ENCODE measurements around the gene ARHGAP22.

Gene ARHGAP22

DNA sequence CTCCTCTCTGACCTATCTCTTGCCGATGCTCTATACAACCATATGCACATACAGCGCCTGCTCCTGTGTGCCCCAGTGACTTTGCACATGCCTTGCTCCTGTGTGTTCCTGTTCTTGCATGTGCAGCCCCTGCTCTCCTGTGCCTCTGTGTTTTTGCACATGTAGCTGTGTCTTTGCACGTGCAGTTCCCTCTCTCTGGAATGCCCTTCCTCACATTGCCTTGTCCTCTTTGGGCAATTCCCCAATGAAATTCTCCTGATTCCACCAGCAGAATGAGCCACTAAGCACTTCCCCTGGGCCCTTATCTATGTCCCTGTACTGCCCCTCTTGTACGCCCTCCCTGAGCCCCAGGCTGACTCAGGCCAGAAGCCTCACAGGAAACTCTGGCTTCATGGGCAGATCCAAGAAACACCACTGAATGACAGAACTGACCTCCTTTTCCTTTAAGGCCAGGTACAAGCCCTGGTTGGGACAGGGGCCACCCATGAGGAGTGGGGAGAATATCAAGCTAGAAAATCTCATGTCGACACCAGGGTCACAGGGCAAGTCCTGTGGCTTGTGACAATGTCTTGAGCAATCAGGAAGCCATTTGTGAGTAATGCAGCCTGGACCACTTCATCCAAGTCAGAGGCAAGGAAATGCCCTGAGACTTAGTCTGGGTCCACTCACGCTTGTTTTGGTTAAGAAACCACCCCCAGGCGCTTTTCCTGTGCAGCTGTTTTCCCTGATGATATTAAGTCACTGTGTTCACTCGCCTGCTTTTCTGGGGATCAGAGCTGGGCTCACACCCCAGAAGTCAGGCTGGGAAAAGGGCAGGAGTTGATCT is 1.9 kb upstream of the ARHGAP22 start:
- peak; percentile 91 for DNase-seq

DNA sequence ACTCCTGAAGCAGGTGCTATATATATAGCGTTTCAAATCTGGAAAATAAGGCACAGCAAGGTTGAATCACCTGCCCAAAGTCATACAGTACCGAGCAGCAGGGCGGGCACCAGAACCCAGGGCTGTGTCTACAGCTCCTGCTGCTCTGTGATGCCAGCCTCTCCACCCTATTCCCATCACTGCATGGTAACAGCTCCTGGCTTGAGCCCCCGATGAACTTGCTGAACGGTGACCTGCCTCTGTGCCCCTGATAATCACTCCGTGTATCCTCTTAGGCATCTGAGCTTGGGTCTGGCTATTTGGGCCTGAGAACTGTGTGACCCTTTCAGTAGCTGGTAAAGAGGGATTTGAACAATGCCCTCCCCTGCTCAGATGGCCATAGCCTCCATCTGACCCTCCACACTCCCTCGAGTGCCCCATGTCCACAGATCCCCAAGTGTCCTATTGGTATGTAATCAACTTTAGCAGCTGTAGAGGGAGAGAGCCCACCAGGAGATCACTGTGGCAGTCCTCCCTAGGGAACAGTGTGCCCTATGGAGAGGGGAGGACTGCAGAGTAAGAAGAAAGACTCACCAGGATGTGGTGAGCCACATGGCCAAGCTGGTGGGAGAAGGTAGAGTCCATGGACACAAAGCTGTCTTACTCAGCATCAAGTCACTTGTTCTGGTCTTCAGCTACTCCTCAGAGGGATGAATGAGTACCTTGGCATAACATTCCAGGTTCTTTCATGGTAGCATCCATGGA is 1.1 kb upstream of the ARHGAP22 start:
- DNase-seq = no peak

DNA sequence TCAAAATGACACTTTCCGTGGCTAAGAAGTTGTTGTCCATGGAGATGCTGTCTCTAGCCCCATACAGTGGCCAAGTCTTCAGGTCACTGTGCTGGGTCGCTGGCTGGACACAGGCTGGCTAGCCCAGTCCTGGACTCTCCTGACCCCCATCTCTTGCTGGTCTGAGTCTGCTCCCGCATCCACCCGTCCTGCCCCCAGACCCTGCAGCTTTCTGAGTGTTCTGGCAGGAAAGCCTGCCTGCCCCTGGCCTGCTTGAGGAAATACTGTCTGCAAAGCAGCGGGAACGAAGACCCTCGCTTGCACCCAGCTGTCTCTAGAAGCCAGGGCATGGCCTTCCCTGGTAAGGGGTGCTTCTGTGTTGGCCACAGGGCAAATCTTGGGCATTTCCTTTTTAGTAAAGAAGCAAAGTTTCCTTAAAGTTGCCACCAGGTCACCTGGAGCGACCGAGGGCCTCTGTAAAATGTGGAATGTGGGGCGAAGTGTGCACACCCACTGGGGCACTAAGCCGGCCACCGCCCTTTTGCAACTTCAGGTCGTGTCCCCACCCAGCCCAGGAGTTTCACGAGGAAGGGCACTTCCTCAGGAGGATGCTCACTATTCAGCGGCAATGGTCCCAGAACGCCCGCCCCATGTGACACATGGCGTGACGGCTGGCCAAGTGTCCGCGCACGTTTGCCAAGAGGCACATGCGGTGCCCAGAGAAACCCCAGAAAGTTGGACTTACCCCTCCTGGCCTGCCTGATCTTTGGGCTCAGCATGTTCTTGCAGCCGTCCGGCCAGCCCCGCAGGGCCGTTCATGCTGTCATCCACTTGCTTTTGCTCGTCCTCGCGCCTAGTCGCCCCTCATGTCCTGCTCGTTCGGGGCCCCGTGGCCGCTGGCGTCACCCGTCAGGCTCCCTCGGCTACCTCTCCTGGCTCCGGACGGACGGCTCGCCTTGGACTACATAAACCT is 558 bp downstream of the ARHGAP22 start:
- no peak for DNase-seq

DNA sequence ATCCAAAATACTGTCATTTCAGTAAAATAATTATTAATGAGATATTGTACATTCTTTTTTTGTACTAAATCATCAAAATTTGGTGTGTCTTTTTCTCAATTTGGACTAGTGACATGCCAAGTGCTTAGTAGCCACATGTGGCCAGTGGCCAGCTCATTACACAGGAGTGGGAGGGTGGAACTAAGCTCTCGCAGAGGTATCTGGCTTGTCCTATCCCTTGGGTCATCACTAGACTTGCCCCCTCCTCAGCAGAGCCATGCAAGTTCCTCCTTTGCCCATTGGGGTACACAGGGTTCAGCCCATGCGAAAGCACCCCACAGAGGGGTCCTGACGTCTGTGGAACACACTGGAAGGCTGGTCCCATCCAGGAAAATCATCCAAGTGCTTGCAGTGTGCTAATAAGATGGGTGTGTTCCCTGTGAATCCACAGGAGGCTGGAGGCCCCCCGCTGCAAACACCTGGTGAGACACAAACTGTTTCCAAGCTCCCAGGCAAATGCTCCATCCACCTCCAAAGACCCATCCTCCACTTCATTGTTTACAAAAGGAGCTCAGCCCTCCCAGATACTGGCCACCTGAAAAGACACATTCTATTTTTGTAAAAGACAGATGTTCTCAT is 1.3 kb downstream of the ARHGAP22 start:
- no peak for DNase-seq

DNA sequence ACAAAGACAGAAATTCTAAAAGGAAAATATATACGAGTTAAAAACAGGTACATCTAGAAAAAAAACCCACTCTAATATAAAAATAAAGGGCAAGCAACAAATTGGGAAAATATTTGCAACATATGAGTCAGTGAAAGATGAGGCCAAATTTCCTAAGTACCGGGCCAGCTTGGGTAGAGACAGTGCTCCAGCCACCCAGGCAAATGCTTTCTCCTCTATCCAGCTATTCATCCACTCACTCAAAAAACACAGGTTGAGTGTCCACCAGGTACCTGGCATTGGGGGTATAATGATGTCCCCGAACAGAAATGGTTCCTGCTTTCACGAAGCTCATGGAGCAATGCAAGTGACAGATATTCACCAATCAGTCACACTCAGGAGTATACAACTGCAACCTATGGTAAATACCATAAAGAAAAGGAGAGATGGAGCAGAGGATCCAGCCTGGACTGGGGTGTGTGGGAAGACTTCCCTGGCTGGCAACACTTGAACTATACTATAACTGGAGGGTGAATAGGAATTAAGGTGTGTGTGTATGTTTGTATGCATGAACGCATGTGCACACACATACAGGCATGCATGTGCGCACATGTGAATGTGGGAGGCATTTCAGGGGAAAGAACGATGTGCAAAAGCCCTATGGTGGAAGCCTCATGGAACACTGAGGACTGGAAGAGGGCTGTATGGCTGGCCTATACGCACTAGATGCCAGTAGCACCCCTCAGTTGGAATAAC is 2.3 kb downstream of the ARHGAP22 start:
- no peak for DNase-seq

DNA sequence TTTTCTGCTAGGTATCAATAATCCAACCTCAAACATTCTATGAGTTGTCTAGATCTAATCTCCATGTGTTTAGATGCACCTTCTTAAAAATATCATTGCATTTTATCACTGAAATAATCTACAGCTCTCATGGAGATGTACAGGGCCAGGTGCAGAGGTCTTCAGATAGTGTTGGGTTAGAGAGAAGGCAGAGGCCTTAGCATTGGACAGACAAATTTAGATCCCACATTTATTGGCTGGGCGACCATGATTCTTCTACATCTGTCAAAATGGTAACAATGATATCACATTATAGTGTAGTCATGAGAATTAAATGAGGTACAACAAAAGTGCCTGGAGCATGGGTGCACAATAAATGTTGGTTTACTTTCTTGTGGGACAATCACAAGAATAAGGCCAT is 3.1 kb downstream of the ARHGAP22 start:
- DNase-seq = no peak

DNA sequence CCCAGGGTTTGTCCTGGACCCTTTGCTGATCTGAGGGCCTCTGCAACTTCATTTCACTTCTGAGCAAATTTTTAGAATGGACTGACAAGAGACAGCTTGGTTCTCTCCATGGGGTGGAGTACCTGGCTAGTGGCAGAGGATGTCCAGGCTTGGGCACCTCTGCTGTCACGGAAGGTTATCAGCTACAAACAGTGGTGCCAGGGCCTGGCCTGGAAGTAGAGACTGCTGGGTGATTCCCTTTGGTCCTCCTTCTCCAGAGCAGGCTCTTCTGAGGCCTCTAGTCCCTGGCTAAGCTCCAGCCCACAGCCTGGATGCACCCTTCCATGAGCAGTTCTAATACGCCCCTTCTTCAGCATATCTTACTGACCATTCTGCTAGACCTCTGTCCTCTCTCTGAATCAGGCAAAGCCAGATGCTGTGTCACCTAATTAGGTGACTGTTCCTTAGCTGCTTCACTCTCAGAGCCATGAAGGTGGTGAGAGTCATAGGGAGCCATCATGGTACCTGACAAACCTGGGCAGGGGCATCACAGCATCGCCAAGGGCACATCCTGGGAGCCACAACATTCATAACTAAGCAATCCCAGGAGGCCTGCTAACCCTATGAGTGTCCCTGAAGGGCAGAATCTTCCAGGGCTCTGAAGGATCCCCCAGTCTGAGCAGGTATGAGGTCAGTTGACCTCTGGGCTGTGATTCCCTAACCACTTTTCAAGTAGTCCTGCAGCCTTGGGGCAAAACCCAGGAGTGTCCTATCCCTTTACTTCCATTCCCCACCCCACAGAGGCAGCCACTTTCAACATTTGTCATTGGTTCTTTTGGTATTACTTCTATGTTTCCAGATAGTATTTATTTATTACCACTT is 4.0 kb downstream of the ARHGAP22 start:
- no peak for DNase-seq

DNA sequence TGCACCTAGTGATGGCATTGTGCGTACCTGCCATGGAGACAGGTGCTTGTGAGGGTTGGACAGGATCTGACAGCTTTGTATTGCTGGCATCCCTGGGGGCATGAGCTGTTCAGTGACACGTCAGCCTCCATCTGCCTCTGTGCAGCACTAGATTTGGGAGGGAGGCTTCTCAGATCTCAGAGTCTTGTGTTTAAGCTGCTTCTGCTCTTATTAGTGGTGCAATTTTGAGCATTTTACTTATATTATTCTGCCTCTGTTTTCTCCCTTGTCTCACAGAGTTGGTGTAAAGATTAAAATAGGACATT is 5.1 kb downstream of the ARHGAP22 start:
- DNase-seq = no peak

DNA sequence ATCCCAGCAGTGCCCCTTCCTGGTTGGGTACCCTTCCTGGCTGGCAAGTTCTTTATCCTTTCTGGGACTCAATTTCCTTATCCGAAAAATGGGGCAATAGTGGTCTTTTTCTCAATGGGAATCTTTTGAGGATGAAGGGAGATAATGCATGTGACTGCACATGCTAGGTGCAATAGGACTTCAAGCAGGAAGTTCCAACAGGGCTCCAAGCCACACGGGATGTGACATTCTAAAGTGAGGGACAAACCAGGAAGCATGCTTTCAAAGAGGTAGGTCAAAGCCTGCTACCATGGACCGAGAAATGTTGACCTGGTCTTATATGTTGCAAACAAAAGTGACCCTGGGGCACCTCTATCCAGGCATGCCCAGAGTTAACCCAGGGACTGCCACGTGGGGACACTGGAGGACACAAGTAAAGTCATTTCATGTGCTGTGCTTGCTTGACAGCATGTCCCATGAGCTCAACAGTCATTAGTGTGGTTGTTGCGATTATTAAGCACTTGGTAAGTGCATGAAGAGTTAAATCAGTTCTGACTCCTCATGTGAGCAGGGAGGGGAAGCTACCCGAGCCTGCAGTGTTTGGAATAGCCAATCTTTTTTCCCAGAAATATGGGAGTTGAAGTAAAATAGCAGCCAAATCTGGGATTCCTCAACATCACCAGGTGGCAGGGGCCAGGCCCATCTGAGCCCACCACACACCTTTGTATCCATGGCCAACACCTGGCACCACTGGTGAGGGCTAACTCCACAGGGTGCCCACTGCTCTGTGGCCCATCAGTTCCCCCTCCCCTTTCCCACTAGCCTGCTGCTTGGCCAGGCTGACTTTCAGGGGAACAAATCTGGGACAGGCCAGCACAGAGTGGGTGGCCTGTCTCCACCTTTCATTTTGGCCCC is 5.7 kb downstream of the ARHGAP22 start:
- DNase-seq = no peak

DNA sequence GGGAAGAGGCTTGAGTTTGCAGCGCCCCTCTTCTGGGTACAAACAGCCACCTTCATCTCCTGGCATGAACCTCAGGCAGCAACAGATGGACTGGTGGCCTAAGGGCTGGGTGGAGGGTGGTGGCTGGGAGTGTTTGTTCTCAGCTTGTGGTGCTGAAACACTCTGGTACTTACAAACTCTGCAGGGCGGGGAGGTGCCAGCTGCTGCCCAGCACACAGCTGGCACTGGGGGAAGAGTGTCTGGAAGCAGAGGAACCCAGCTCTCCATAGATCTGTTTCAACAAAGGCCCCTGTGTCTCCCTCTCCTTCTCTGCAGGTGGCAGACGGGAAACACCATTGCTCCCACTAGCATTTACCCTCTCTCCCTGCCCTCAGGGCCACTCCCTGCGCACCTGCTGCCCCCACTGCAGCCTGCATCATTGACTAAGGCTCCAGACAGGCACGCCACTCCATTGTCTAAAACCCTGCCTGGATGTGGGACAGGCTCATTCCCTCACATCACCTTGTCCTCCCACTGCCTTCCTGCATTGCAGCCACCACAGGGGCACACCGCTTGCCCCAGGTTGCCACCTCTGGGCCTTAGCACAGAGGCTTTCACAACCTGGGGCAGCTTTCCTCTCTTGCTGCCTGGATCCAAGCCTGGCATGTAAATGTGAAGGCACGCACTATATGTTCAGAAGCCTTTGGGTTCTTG is 6.5 kb downstream of the ARHGAP22 start:
- DNase-seq = no peak

DNA sequence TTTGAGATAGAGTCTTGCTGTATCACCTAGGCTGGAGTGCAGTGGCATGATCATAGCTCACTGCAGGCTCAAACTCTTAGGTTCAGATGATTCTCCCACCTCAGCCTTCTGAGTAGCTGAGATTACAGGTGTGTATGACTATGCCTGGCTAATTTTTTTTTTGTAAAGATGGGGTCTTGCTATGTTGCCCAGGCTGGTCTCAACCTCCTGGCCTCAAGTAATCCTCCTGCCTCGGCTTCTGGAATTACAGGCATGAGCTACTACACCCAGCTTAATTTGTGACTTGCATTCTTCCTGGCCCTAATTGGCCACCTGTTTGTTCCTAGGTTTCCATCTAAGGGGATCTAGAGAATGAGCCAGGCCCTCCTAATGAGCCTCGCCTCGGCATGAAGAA is 9.3 kb downstream of the ARHGAP22 start:
- DNase-seq = no peak

DNA sequence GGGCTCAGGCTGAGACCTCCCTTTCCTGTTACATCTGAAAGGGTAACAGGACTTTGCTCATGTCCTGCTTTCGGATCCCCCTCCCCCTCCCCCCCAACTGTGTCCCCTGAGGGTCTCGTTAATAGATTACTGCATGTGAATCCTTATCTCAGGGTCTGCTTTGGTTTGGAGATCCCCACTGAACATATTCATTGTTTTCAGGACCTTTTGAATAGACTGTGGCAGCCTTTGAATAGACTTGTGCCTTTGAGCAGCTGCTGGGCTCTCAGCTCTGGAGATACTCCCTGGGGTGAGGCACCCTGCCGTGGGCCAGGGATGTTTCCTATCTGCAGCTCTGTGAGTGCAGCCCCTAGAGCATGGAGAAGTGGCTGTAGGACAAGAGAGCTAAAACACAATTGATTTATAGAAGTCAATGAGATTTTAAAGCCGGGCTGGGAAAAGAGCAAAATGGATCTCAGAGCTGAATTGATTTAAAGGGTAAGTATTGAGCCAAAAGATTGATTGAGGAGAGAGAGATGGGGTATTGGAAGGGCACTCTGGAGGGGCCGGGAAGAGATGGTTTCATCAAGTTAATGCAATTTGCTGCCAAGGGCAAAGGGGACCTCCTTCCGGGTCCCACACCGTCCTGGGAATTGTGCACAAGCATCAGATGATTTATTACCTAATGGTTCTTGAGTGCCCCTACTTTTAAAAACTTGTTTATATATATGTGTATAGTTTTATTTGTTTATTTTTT is 9.9 kb downstream of the ARHGAP22 start:
- no peak for DNase-seq

DNA sequence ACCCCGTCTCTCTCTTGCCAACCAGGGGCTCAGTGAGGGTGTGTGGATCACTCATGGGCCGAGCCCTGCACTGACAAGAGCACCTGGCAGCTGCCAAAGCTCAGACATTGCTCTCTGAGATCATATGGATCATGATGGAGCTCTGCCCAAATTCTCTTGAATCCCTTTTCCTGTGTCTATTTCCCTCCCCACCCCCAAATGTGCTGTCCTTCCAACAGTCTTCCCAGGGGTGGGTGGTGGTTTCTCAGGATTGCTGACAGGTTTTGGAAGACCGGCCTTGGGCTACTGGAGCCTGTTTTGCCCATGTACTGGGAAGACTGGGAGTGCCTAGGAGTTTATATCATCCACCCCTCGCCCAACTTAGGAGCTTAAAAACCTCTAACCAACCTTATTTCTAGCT is 10.5 kb downstream of the ARHGAP22 start:
- no peak for DNase-seq

DNA sequence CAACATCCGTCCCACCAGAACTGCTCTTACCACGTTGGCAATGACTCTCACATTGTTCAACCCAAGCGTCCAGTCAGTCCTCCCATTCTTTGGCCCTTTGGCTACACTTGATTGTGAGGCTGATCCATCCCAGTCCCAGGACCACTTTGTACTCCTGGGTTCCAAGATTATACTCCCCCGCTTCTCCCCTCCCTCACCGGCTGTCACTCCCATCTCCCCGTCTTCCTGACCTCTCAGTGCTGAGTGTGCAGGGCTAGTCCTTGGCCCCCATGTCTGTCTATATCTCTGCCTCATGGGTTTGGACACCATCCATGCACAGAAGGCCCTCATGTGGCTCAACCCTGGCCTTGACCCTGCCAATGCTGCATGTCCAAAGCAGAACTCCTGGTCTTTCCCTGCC is 12.5 kb downstream of the ARHGAP22 start:
- no peak for DNase-seq

DNA sequence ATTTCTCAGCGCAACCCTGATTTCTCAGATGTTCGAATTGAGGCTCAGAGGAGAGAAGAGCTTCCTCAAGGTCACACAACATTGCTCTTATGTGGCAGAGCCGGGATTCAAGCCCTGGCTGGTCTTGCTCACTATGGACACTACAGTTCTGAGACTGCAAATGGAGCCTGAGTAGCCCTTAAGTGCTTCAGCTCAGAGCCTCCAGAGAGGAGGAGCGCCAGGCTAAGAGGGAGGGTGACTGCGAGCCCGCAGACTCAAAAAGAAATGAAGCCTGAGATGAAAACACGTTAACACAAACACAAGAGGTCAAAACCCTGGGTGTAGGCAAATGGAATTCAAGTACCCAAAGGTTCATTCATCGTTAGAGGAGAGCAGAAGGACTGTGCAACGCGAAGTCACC is 13.9 kb downstream of the ARHGAP22 start:
- no peak for DNase-seq

DNA sequence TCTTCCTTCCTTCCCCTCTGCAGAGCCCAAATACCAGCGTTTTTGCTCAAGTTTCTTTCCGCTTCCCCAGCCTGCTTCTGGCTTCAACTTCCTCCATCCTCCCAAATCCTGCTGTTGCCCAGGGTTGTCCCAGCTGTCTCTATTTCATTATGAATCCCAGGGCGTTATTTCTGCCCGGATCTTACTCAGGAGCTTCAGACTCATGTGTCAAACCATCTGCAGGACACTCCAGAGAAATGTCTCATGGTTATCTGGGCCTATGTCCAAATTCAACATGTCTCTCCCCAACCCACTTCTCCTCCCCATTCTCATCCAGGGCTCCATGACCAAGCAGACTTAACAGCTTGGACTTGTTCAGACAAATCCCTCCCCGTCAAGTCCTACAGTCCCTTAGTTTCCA is 15.6 kb downstream of the ARHGAP22 start:
- DNase-seq = peak; percentile 41

DNA sequence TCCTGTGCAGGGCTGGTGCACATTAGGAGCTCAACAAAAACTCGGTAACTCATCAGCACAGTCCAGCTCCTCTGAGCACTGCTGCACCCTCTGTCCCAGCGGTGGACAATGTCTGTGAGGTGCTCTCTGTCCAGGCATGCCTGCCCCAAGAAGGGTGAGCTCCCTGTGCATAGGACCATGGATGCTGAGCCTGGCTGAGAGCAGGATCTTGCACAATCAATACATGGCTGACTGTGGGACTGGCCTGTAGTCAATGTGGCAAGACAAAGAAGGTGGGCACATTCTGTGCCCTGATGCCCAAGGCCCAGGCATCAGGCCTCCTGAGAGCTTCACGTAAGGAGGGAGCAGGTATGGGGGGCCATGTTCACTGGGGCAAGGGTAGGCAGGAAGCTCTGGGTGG is 17.1 kb downstream of the ARHGAP22 start:
- no peak for DNase-seq

DNA sequence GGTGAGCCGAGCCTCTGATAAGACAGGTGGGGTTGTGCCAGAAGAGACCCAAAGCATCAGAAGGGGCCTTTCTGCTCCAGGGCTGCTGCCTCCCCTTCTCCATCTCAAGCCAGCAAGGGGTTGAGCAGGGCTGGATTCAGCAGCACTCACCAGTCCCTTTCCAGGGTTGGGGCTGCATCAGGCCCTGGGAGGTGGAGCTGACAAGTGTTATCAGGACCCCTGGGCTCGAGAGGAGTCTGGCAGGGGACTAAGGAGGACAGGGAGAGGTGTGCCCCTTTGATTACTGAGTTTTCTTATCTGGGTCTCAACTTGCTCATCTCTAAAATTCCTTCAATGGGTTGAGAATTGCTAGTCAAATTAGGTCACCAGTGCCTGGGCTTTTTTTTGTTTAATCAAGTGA is 17.8 kb downstream of the ARHGAP22 start:
- DNase-seq = no peak

DNA sequence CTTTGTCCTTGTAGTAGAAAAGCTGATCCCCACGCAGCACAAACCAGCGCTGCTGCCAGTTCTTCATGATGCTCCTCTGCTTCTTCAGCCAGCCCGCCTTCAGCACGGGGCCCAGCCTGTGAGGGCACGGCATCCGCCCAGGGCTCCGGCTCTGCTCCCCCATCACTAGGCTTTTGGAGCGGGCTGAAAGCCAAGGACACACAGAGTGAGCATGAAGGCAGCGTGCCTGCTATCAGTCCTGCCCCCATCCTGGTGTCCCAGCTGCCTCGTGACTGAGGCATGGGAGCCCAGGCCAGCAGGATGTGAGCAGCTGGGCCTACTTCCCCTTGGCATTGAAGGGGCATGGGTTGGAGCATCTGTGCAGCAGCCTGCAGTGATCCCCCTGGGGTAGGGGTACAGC is 21.9 kb downstream of the ARHGAP22 start:
- DNase-seq = no peak

Data from amniotic stem cell (primary cell).